Fibroblast of lung (primary cell): ENCODE measurements around the gene C4orf50.

Source experiments
- EZH2 ChIP-seq: IDR thresholded peaks from 2 replicates; pipeline ENCODE4 v1.5.1; 2012; ENCODE audit warnings: low read length, control low read depth, mild to moderate bottlenecking; ENCODE audit errors: missing control alignments
- TF ChIP-seq, protein P1 (sequence below), 2 donors: IDR thresholded peaks in 1 of 2; conservative IDR thresholded peaks in 1 of 2; 1 replicate in 1 of 2; 2 replicates in 1 of 2; pipeline ENCODE4 v1.5.1; 2011 to 2012; ENCODE audit warnings: low read length in 2 of 2, control low read depth in 1 of 2, inconsistent platforms in 1 of 2, low read depth in 1 of 2, mild to moderate bottlenecking in 1 of 2

GRCh38 chr4:6027392-6027791 lies 9.2 kb upstream of the C4orf50 start:
- TF ChIP-seq, protein P1, sequence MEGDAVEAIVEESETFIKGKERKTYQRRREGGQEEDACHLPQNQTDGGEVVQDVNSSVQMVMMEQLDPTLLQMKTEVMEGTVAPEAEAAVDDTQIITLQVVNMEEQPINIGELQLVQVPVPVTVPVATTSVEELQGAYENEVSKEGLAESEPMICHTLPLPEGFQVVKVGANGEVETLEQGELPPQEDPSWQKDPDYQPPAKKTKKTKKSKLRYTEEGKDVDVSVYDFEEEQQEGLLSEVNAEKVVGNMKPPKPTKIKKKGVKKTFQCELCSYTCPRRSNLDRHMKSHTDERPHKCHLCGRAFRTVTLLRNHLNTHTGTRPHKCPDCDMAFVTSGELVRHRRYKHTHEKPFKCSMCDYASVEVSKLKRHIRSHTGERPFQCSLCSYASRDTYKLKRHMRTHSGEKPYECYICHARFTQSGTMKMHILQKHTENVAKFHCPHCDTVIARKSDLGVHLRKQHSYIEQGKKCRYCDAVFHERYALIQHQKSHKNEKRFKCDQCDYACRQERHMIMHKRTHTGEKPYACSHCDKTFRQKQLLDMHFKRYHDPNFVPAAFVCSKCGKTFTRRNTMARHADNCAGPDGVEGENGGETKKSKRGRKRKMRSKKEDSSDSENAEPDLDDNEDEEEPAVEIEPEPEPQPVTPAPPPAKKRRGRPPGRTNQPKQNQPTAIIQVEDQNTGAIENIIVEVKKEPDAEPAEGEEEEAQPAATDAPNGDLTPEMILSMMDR (conservative IDR thresholded peaks at IDR 0.05 in 1 of 2, IDR thresholded peaks at IDR 0.05 in 1 of 2; ENCODE audit: low read depth in 1 of 2, low read length in 2 of 2) = no peak
- no peak for TF ChIP-seq EZH2
